Activated CD8-positive, alpha-beta memory T cell treated with anti-CD3 and anti-CD28 coated beads, Interleukin-2, amount 10 ng/mL, durations not matched to agents 7 days and 5 days (primary cell): ENCODE results near the gene PSMC3IP. TPM values are rescaled to one million over a fixed set of nuclear protein-coding genes. Genes with fewer than 3 reads are reported as not detected.

Experiments
- ATAC-seq: fragments of 150-1000 bp; cut with Tn5 transposase; one replicate; pipeline ENCODE4 v1.10.0; 2021; ENCODE audit warnings: moderate library complexity
- CTCF ChIA-PET: fragments of 350-600 bp; sonication (Branson Sonifier 250); formaldehyde crosslinking; loops from one replicate; lab custom pipeline; 2021; ENCODE audit warnings: antibody characterized with exemption; lab: Charles Lee
- DNase-seq: peaks from one replicate; pipeline ENCODE4 v3.0.0-alpha.2; 2020
- H3K27ac Mint-ChIP-seq: one replicate; pipeline ENCODE4 v1.8.0; 2021; ENCODE audit warnings: mild to moderate bottlenecking, mixed read lengths
- H3K27me3 Mint-ChIP-seq: one replicate; pipeline ENCODE4 v1.8.0; 2021; ENCODE audit warnings: mixed read lengths
- H3K36me3 Mint-ChIP-seq: one replicate; pipeline ENCODE4 v1.8.0; 2021; ENCODE audit warnings: mild to moderate bottlenecking, mixed read lengths
- H3K4me1 Mint-ChIP-seq: one replicate; pipeline ENCODE4 v1.8.0; 2021; ENCODE audit warnings: mixed read lengths
- H3K4me3 Mint-ChIP-seq: one replicate; pipeline ENCODE4 v1.8.0; 2021; ENCODE audit warnings: mild to moderate bottlenecking, moderate library complexity, mixed read lengths
- H3K9me3 Mint-ChIP-seq: one replicate; pipeline ENCODE4 v1.8.0; 2022; ENCODE audit warnings: low read depth, mixed read lengths
- total RNA-seq, 2 experiments: library from RNA; stranded (reverse); gene quantifications; one replicate each; pipeline ENCODE4 v1.2.3, GENCODE V29; 2021

The PSMC3IP gene
- total RNA-seq, 2 experiments from 2014 or later, result 24.4 to 25.5 TPM

DNA sequence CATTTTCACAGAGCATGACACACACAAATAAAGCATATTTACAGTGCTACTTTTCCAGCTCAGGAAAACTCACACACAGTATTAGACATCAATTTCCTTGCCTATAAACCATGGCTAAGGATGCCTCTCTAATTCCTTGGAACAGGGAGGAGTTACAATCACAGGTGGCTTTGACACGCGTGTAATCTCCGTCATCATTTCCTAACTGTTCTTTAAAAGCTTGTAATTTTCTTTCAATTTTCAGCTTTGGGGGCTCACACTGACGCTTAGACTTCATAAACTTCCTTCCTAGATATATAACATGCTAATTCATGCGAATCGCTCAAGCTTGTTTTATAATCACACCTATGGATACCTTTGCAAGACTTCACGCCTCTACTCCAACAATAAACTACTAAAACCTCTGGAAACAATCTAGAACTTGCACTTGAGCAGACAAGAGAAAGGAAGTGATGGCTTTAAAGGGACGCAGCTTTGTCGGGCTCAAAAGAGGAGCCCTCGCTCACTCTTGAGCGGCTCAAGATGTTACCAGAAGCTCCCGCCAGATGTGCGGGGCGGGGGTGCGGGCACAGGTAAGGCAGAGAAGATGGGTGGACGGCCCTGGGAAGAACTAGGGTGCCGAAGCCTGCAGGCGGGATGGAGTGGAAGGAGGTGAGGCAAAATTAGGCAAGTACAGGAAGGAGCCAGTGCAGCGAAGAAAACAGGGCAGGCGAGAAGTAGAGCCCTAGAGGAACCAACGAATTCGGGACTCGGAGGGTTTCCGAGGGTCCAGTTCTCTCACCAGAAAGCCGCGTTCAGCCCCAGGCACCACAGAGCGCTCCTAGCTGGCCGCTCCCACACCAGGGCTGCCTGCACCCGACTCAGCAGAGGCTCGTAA is 31.0 kb upstream of the PSMC3IP start:
- H3K4me3 Mint-ChIP-seq, result peak overlapping the region; percentile 94
- H3K4me1 Mint-ChIP-seq, result peaks cover 47% of the 10 kb centered on the region
- H3K27ac Mint-ChIP-seq, result peak overlapping the region; percentile 92
- H3K27me3 Mint-ChIP-seq, result no peaks in the 10 kb centered on the region
- H3K9me3 Mint-ChIP-seq, result no peaks in the 10 kb centered on the region
- DNase-seq, result peak; percentile 55
- peaks cover 22% of the 10 kb centered on the region for H3K36me3 Mint-ChIP-seq
- CTCF ChIA-PET, result interaction anchor here (0.7 to 3.4 kb wide), 18 partner anchors 10 to 216 kb away, joined by 3 to 45 read pairs (median 5); partner anchors contain the start of genes BECN1, PLEKHH3 and PSMC3IP
- peak; percentile 67 for ATAC-seq

DNA sequence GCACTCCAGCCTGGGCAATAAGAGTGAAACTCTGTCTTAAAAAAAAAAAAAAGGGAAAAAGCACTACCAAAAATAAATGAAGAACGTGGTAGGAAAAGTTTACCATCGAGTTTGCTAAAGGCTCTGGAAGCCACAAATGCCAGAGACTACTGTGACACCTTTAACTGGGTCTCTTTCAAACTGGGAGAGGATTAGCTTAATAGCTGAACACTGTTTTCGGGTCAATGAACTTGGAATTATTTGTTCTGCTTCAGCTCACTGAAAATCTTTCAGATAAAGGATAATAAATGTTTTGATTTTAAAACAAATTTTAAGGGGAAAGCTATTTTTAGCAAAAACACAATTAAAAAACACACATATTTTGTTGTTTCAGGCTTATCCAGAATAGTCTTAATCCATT is 30.2 kb upstream of the PSMC3IP start:
- DNase-seq, result no peak
- H3K36me3 Mint-ChIP-seq, result peaks cover 23% of the 10 kb centered on the region
- H3K4me1 Mint-ChIP-seq, result peaks cover 50% of the 10 kb centered on the region
- no peaks in the 10 kb centered on the region for H3K9me3 Mint-ChIP-seq
- no peak overlapping the region for H3K27ac Mint-ChIP-seq
- no peaks in the 10 kb centered on the region for H3K27me3 Mint-ChIP-seq
- CTCF ChIA-PET, result interaction anchor here (0.7 to 3.4 kb wide), 14 partner anchors 9 to 216 kb away, joined by 3 to 45 read pairs (median 5); partner anchors contain the start of genes BECN1, PLEKHH3 and PSMC3IP
- H3K4me3 Mint-ChIP-seq, result peak overlapping the region; percentile 94
- ATAC-seq, result no peak

DNA sequence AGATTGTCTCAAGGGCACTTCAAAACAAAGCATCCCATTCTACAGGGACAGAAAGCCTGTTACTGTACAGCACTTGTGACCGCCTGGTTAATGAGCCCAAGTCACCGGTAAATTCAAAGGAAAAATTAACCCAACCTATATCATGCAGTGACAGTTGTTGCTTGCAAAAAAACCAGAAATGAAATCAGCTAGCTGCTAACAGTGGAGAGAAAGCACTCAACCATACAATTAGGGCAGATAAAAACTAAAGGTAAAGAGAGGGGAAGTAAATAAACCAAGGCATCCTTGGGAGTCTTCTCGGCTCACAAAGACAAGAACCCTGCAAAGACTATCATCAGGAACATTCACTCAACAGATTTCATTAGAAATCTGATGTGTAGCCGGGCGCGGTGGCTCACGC is 25.8 kb upstream of the PSMC3IP start:
- Mint-ChIP-seq H3K4me3 (no peak overlapping the region), H3K27me3 (no peaks in the 10 kb centered on the region), H3K4me1 (peaks cover 38% of the 10 kb centered on the region), H3K27ac (no peak overlapping the region), H3K9me3 (no peaks in the 10 kb centered on the region), H3K36me3 (peaks cover 19% of the 10 kb centered on the region)
- CTCF ChIA-PET, result no interaction called here
- ATAC-seq (no peak), DNase-seq (no peak)

DNA sequence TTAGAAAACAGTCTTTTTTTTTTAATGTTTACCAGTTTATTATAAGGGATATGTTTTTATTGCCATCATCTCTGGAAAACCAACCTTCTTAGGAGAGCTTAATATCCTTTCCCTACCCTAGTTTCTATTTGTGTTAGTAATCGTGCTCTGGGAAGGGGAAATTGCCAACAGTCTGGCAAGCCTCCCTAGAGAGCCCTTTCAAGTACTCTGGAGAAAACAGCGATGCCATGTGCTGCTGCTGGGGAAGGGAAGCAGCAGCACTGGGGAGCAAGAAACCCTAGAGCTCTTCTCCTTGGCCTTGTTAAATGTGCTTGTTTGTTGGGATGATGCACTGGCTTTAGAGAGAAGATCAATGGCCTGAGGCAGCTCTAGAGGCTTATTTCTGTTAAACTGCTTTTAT is 21.4 kb upstream of the PSMC3IP start:
- peaks cover 3% of the 10 kb centered on the region for H3K4me1 Mint-ChIP-seq
- H3K9me3 Mint-ChIP-seq, result no peaks in the 10 kb centered on the region
- no peak for ATAC-seq
- CTCF ChIA-PET, result interaction anchor here (1.3 to 2.7 kb wide), 3 partner anchors 9 to 21 kb away, joined by 3 to 14 read pairs (median 5); partner anchors contain the start of genes PSMC3IP, RETREG3 and TUBG1
- no peak for DNase-seq
- no peak overlapping the region for H3K27ac Mint-ChIP-seq
- no peak overlapping the region for H3K4me3 Mint-ChIP-seq
- H3K36me3 Mint-ChIP-seq, result peaks cover 12% of the 10 kb centered on the region
- no peaks in the 10 kb centered on the region for H3K27me3 Mint-ChIP-seq

DNA sequence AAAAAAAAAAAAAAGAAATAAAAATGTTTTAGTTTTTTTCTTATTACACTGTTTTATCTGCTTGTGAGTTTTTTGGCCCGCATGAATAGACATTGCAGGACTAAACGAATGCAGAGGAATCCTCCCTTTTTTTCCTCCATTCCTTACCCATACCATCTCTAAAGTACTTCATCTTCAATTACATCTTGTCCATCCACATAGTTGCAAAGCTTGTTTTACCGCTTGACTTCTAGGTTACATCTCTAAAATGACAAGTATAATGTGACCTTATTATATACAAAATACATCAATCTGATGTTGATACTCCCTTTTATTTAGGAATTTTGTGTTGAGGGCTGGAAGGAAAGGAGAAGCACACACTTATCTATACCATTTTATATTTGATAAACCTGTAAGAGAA is 18.9 kb upstream of the PSMC3IP start:
- peaks cover 8% of the 10 kb centered on the region for H3K36me3 Mint-ChIP-seq
- CTCF ChIA-PET, result interaction anchor here (0.9 kb wide), 1 partner anchor 18 kb away, joined by 6 read pairs; no protein-coding TSS in a partner anchor
- no peak overlapping the region for H3K4me3 Mint-ChIP-seq
- H3K27me3 Mint-ChIP-seq, result no peaks in the 10 kb centered on the region
- peaks cover 2% of the 10 kb centered on the region for H3K4me1 Mint-ChIP-seq
- ATAC-seq (no peak), DNase-seq (no peak)
- no peaks in the 10 kb centered on the region for H3K9me3 Mint-ChIP-seq
- no peak overlapping the region for H3K27ac Mint-ChIP-seq

DNA sequence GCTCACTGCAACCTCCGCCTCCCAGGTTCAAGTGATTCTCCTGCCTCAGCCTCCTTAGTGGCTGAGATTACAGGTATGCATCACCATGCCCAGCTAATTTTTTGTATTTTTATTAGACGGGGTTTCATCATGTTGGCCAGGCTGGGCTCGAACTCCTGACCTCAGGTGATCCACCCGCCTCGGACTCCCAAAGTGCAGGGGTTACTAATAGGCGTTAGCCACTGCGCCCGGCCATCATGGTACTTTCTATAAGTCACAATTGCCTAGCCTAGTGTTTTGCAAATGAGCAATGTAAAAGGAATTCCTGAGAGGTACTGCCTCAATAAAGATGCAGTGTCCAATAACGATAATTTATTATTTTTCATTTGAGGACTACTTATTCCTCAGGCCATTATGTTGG is 13.9 kb upstream of the PSMC3IP start:
- DNase-seq (no peak), ATAC-seq (no peak)
- no peaks in the 10 kb centered on the region for H3K27me3 Mint-ChIP-seq
- CTCF ChIA-PET, result interaction anchor here (1.1 kb wide), 1 partner anchor 172 kb away, joined by 3 read pairs; no protein-coding TSS in a partner anchor
- peaks cover 29% of the 10 kb centered on the region for H3K36me3 Mint-ChIP-seq
- H3K9me3 Mint-ChIP-seq, result no peaks in the 10 kb centered on the region
- no peak overlapping the region for H3K4me3 Mint-ChIP-seq
- H3K27ac Mint-ChIP-seq, result no peak overlapping the region
- peaks cover 7% of the 10 kb centered on the region for H3K4me1 Mint-ChIP-seq

DNA sequence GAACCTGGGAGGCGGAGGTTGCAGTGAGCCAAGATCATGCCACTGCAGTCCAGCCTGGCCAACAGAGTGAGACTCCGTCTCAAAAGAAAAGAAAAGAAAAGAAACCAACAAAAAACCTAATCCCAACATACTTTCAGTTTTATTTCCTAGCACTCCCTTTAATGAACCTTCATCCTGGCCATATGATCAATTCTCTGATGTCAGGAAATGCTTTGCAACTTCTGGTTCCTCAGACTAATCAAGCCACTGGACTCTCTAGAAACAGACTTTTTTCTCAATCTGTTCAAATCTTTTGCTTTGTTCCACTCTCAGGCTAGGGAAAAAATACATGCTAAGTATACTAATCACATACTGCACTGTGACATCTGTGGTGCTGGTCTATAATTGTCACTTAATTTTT is 13.4 kb upstream of the PSMC3IP start:
- Mint-ChIP-seq H3K9me3 (no peaks in the 10 kb centered on the region), H3K4me3 (no peak overlapping the region), H3K4me1 (peaks cover 7% of the 10 kb centered on the region), H3K27me3 (no peaks in the 10 kb centered on the region), H3K36me3 (peaks cover 30% of the 10 kb centered on the region), H3K27ac (peak overlapping the region; percentile 28)
- CTCF ChIA-PET, result interaction anchor here (1.1 kb wide), 1 partner anchor 8 kb away, joined by 3 read pairs; no protein-coding TSS in a partner anchor
- no peak for DNase-seq
- ATAC-seq, result no peak

DNA sequence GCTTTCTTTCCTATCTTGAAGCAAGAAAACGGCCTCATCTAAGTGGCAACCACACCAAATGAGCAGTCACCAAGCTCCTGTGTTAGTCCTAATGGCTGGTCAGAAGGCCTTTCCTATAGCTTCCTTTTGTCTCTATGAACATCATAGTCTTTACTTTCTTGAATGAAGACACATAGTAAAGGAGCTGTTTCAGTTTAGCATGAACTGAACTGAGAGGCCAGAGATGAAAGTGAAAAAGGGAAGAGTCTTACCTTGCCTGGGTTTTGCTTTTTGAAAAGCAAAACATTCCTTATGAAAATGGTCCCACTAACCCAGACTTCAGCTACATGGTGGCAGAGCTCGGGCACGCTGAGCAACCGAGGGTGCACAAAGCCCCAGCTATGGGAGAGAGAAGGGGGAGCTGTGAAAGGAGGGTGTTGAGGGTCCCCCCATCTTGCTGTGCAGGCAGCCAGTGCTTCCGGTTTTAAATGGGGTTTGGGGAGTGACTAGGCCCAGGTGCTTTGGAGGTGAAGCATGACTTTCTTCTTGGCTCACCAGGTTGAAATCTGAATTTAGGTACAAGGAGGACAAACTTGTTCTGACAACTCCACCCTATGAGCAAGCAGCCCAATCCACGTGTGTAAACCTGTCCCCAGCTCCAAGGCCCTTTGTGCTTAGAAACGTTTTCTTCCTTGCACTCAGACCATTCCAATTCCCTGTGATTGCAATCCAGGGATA is 9.1 kb upstream of the PSMC3IP start:
- H3K36me3 Mint-ChIP-seq, result peaks cover 47% of the 10 kb centered on the region
- CTCF ChIA-PET, result interaction anchor here (1.2 to 3.2 kb wide), 4 partner anchors 9 to 85 kb away, joined by 3 to 32 read pairs (median 8); partner anchors contain the start of genes PSMC3IP, RETREG3 and TUBG1

DNA sequence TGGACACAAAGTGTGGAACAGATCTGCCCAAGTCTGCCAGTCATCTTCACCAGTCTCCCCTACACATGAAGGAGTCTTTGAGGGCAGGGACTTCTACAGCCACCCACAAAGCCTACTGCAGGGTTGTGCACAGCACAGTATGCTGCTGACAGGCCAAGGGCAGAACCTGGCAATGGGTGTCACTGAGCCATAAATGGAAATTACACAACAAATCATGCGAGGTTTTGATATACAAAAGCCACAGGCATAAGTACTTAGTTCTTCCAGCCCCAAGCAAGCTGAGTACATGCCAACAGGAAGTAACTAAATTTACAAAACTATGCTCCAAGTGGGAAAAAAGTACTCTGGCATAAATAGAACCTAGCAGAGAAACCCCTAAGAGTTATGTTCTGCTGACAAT is 7.8 kb upstream of the PSMC3IP start:
- no peak for DNase-seq
- no peak overlapping the region for H3K27ac Mint-ChIP-seq

More for the DNA sequence above, 9.1 kb upstream of the PSMC3IP start:
- ATAC-seq (no peak), DNase-seq (no peak)
- H3K4me3 Mint-ChIP-seq, result no peak overlapping the region
- H3K27me3 Mint-ChIP-seq, result no peaks in the 10 kb centered on the region
- no peak overlapping the region for H3K27ac Mint-ChIP-seq
- peaks cover 4% of the 10 kb centered on the region for H3K4me1 Mint-ChIP-seq
- H3K9me3 Mint-ChIP-seq, result no peaks in the 10 kb centered on the region

DNA sequence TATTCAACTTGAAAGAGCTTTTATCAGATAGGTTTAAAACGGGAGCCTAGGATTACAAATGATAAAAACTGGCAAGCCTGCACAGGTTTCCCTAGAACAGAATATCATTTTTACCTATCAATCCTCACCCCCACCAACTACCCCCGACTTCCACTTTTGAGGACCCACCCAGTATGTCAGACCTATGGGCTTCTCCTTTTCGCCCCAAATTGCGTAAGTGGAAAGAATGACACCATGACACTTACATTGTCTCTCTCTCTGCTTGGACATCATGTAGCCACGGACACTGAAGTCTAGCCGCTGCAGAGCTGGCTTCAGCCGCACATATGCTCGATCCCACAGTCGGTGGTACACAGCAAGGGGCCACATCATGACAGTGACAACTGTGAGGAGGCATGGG is 7.4 kb upstream of the PSMC3IP start:
- Mint-ChIP-seq H3K27ac (no peak overlapping the region), H3K4me1 (no peaks in the 10 kb centered on the region), H3K4me3 (no peak overlapping the region), H3K36me3 (peaks cover 43% of the 10 kb centered on the region), H3K27me3 (no peaks in the 10 kb centered on the region), H3K9me3 (no peaks in the 10 kb centered on the region)
- ATAC-seq, result no peak
- CTCF ChIA-PET, result interaction anchor here (0.7 to 0.9 kb wide), 2 partner anchors 13 to 69 kb away, joined by 3 to 4 read pairs; no protein-coding TSS in a partner anchor
- DNase-seq, result no peak

More for the DNA sequence above, 7.8 kb upstream of the PSMC3IP start:
- ATAC-seq, result no peak
- Mint-ChIP-seq H3K9me3 (no peaks in the 10 kb centered on the region), H3K36me3 (peaks cover 43% of the 10 kb centered on the region), H3K4me1 (no peaks in the 10 kb centered on the region), H3K4me3 (no peak overlapping the region), H3K27me3 (no peaks in the 10 kb centered on the region)
- CTCF ChIA-PET, result interaction anchor here (0.7 to 2.9 kb wide), 3 partner anchors 12 to 69 kb away, joined by 3 to 10 read pairs (median 4); no protein-coding TSS in a partner anchor

DNA sequence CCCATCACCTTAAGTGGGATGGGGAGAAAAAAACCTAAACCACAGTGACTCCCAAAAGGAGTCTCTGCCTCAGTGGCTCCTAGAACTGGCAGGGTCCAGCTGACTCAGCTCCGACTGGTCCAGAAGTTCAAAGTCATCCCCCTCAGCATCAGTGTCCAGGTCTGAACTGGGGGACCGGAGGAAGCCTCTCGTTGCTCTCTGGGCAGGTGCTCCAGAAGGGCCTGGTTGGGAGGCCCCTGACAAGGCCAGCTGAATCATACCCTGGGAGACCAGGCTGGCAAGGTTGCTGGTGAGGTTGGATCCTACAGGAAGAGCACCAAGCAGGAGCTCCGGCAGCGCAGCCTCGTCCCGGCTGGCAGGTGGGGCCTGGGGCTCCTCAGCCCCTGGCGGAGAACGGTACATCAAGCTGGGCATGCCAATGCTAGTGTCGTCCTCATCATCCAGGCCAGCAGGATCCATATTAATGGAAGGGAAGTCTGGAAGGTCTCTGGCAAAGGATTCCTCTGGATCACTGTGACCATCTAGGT is 4.3 kb upstream of the PSMC3IP start:
- Mint-ChIP-seq H3K36me3 (peaks cover 36% of the 10 kb centered on the region), H3K4me1 (peaks cover 14% of the 10 kb centered on the region), H3K27ac (no peak overlapping the region), H3K9me3 (no peaks in the 10 kb centered on the region), H3K27me3 (no peaks in the 10 kb centered on the region), H3K4me3 (no peak overlapping the region)
- CTCF ChIA-PET, result interaction anchor here (0.6 to 4.4 kb wide), 5 partner anchors 14 to 242 kb away, joined by 3 to 110 read pairs (median 3); partner anchors contain the start of genes BECN1, CNTNAP1, MLX and RAMP2
- DNase-seq (no peak), ATAC-seq (no peak)

DNA sequence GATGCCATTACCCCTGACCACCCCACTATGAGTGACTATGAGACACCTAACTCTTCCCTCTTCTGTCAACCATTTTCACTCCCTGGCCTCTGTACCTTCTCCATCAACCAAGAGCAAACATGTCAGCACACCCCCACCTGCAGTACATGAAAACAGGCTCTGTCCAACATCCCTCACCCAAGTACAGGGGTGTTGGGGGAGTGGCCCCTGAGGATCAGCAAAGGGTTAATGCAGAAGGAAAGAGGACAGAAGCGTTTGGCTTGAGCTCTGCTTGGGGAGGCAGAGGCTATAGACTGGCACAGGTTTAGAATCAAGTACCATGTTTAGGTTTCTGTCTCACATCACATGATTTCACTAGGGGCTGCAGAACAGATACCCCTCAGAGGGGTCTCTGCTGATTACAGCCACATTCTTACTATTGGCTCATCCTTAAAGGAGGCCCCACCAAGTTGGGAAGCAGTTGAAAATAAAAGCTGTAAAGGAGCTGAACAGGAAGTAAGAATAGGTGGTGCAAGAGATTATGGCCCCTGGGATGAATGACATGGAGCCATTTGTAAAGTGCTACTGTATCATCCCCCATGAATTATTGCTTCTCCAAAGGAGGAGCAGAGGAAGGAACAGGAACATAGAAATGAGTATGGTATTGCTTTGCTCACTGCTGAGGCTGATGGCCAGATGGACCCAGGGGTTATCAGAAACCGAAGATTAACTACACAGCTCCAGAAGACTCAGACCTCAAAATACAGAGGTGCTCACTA is 2.4 kb upstream of the PSMC3IP start:
- Mint-ChIP-seq H3K4me1 (peaks cover 31% of the 10 kb centered on the region), H3K36me3 (peaks cover 45% of the 10 kb centered on the region), H3K27me3 (no peaks in the 10 kb centered on the region), H3K27ac (peak overlapping the region; percentile 12), H3K4me3 (no peak overlapping the region), H3K9me3 (no peaks in the 10 kb centered on the region)
- ATAC-seq, result no peak
- CTCF ChIA-PET, result interaction anchor here (0.8 to 4.9 kb wide), 6 partner anchors 9 to 193 kb away, joined by 3 to 110 read pairs (median 14); partner anchors contain the start of genes PLEKHH3, RAMP2 and VPS25
- DNase-seq, result no peak
